Measurements from ENCODE around the gene ABHD6. TPM values are rescaled to one million over a fixed set of nuclear protein-coding genes. Genes with fewer than 3 reads are reported as not detected.

The ABHD6 gene
- total RNA-seq, 1 experiment from 2014 or later: 2.2 TPM

- no peak overlapping the region for H3K14ac ChIP-seq (ENCODE audit: insufficient read depth, low read length)
- no peak overlapping the region for H2AK5ac ChIP-seq (ENCODE audit: insufficient read length, low read length)
- no peaks in the 10 kb centered on the region for H4K20me1 ChIP-seq (ENCODE audit: control insufficient read depth, insufficient read depth, insufficient read length)
- Mint-ChIP-seq H3K36me3 (ENCODE audit: insufficient read depth in 1 of 3, low read depth in 3 of 3) (no peaks in the 10 kb centered on the region), H3K27me3 (ENCODE audit: low read depth) (peaks cover 14% of the 10 kb centered on the region), H3K4me3 (no peak overlapping the region), H3K27ac (no peak overlapping the region), H3K4me1 (peaks cover 15 to 17% of the 10 kb centered on the region in 2 experiments), H3K9me3 (no peaks in the 10 kb centered on the region)
- TF ChIP-seq CTCF (conservative IDR thresholded peaks at IDR 0.05): no peak
- no peaks in the 10 kb centered on the region for H3K9me3 ChIP-seq (ENCODE audit: control insufficient read depth, low read depth, low read length)
- H2BK20ac ChIP-seq (ENCODE audit: low read depth, low read length, poor library complexity, severe bottlenecking): no peak overlapping the region
- H3K27me3 ChIP-seq (ENCODE audit: insufficient read depth, low read length): no peaks in the 10 kb centered on the region
- H3K23me2 ChIP-seq (ENCODE audit: insufficient read length, low read depth, low read length, poor library complexity, severe bottlenecking): no peaks in the 10 kb centered on the region
- H2AFZ ChIP-seq (ENCODE audit: low read length): no peak overlapping the region
- no peak overlapping the region for H2BK120ac ChIP-seq (ENCODE audit: low read depth, low read length, poor library complexity, severe bottlenecking)
- no peak overlapping the region for H3K56ac ChIP-seq (ENCODE audit: insufficient read length, low read depth, low read length)
- no peak overlapping the region for H3K18ac ChIP-seq (ENCODE audit: insufficient read length, low read depth, low read length)
- no peak overlapping the region for H3K9ac ChIP-seq (ENCODE audit: extremely low read depth, insufficient read length, low read length)
- no peaks in the 10 kb centered on the region for H3K4me1 ChIP-seq (ENCODE audit: insufficient read depth, low read length)
- DNase-seq: no peak
- H4K8ac ChIP-seq (replicated peaks; ENCODE audit: insufficient read length, low read depth, low read length): no peak overlapping the region
- H4K91ac ChIP-seq (ENCODE audit: insufficient read length, low read depth, low read length): no peak overlapping the region
- no peaks in the 10 kb centered on the region for H3K79me1 ChIP-seq (ENCODE audit: insufficient read depth, low read depth, low read length, poor library complexity, severe bottlenecking)
- H3K27ac ChIP-seq (ENCODE audit: insufficient read length, low read depth, low read length): no peak overlapping the region
- H3K4me2 ChIP-seq (ENCODE audit: insufficient read depth, insufficient read length, low read length): no peak overlapping the region
- no peak overlapping the region for H2BK12ac ChIP-seq (ENCODE audit: insufficient read length, low read depth, low read length)
- no peak overlapping the region for H4K5ac ChIP-seq (ENCODE audit: insufficient read length, low read depth, low read length)
- H3K23ac ChIP-seq (ENCODE audit: insufficient read length, low read depth, low read length): no peak overlapping the region
- no peak overlapping the region for H3T11ph ChIP-seq (ENCODE audit: low read length)
- WGBS (ENCODE audit: extremely low coverage, insufficient read length, low lambda C conversion rate): no CpG with 5 or more reads among the region's 8 CpGs
- no peak overlapping the region for H2BK15ac ChIP-seq (ENCODE audit: low read depth, low read length)
- H2BK5ac ChIP-seq (ENCODE audit: insufficient read length, low read length): no peak overlapping the region
- no peak overlapping the region for H3K4ac ChIP-seq (ENCODE audit: low read depth, low read length)
- H3K79me2 ChIP-seq (ENCODE audit: insufficient read depth, low read length): no peaks in the 10 kb centered on the region
Measured at GRCh38 chr3:58246148-58247047, 8.8 kb downstream of the ABHD6 start.

Data from H9 (cell line).